Measurements from ENCODE around the gene DLAT. TPM values are rescaled to one million over a fixed set of nuclear protein-coding genes. Genes with fewer than 3 reads are reported as not detected.

The DLAT gene
- total RNA-seq, 1 experiment from 2014 or later, result 68.1 TPM

GRCh38 chr11:112097734-112098528 lies 72.7 kb downstream of the DLAT start:
- H3K4me1 ChIP-seq (ENCODE audit: control insufficient read depth in 1 of 2, insufficient read depth in 2 of 2, low read length in 2 of 2), result no peaks in the 10 kb centered on the region
- H3K4me2 ChIP-seq (ENCODE audit: low read length), result no peak overlapping the region
- RAD21 ChIA-PET (ENCODE audit: low non-redundant PET in 1 of 2, low total read pairs in 2 of 2, uncharacterized antibody in 2 of 2, unreplicated experiment in 2 of 2), result no interaction called here
- peaks cover 9% of the 10 kb centered on the region; the same call in 1 of the 2 replicates for H3K79me2 ChIP-seq (ENCODE audit: insufficient read depth, low read length)
- H3K4me3 ChIP-seq (replicated peaks in 1 of 2; ENCODE audit: low read depth in 1 of 2, low read length in 2 of 2), result no peak overlapping the region
- no peaks in the 10 kb centered on the region for H3K27me3 ChIP-seq (ENCODE audit: insufficient read depth, low read length)
- H3K9me2 ChIP-seq (ENCODE audit: insufficient read depth), result no peaks in the 10 kb centered on the region
- CTCF ChIA-PET, result interaction anchor here (1.1 kb wide), 1 partner anchor 16 kb away, joined by 6 read pairs; no protein-coding TSS in a partner anchor
- H4K20me1 ChIP-seq (ENCODE audit: insufficient read depth), result no peaks in the 10 kb centered on the region; the same call in 1 of the 2 replicates
- H3K27ac ChIP-seq (ENCODE audit: low read depth, low read length), result no peak overlapping the region
- POLR2A ChIA-PET, result no interaction called here
- intact Hi-C loops (cut with micrococcal nuclease), result no loop called here
- ATAC-seq (no peak), DNase-seq (ENCODE audit: low read depth, low spot score) (no peak)
- no TSS peak for BruUV-seq (replicated peaks)
- no peak overlapping the region for H3K9ac ChIP-seq (ENCODE audit: low read length)
- H3K36me3 ChIP-seq (ENCODE audit: control insufficient read depth in 1 of 2, insufficient read depth in 2 of 2, low read length in 2 of 2), result peaks cover 9 to 12% of the 10 kb centered on the region in 2 experiments
- H3K9me3 ChIP-seq (ENCODE audit: control insufficient read depth in 1 of 2, insufficient read depth in 1 of 2, low read depth in 1 of 2, low read length in 2 of 2), result no peaks in the 10 kb centered on the region
- TF ChIP-seq TCF7L2 (IDR thresholded peaks at IDR 0.05; ENCODE audit: borderline replicate concordance, extremely low read depth, insufficient read depth, insufficient read length) (no peak), EZH2phosphoT487 (IDR thresholded peaks at IDR 0.05; ENCODE audit: borderline replicate concordance) (no peak), FOSL1 (IDR thresholded peaks at IDR 0.05; ENCODE audit: low read depth) (no peak), CTCF (IDR thresholded peaks at IDR 0.05 in 2 of 3, conservative IDR thresholded peaks at IDR 0.05 in 1 of 3; ENCODE audit: borderline replicate concordance in 1 of 3, insufficient read depth in 1 of 3, low read depth in 2 of 3, low read length in 2 of 3) (no peak), ZNF274 (IDR thresholded peaks at IDR 0.05; ENCODE audit: low read depth, low read length) (no peak), MAX (IDR thresholded peaks at IDR 0.05) (no peak), SIN3A (IDR thresholded peaks at IDR 0.05; ENCODE audit: low read depth) (no peak), RAD21 (IDR thresholded peaks at IDR 0.05; ENCODE audit: low read depth) (no peak), YY1 (IDR thresholded peaks at IDR 0.05; ENCODE audit: extremely low read depth, insufficient replicate concordance, low read depth, low read length) (no peak), SRF (IDR thresholded peaks at IDR 0.05; ENCODE audit: low read depth) (no peak), ZFX (IDR thresholded peaks at IDR 0.05) (no peak), POLR2A (IDR thresholded peaks at IDR 0.05; ENCODE audit: borderline replicate concordance, extremely low read depth, insufficient read depth, insufficient read length) (no peak), CBX3 (IDR thresholded peaks at IDR 0.05; ENCODE audit: low read depth) (no peak), CEBPB (IDR thresholded peaks at IDR 0.05; ENCODE audit: low read depth) (no peak), ATF3 (IDR thresholded peaks at IDR 0.05) (no peak), JUND (IDR thresholded peaks at IDR 0.05) (no peak), POLR2AphosphoS5 (IDR thresholded peaks at IDR 0.05; ENCODE audit: low read depth, low read length) (no peak), ELF1 (IDR thresholded peaks at IDR 0.05; ENCODE audit: borderline replicate concordance, low read depth) (no peak)
- no peak overlapping the region for H2AFZ ChIP-seq (ENCODE audit: low read depth, low read length, poor library complexity, severe bottlenecking)

Measured in HCT116 (cell line).